Adrenal gland (tissue), 12 donors: Measurements from ENCODE around the gene ERC1. TPM values are rescaled to one million over a fixed set of nuclear protein-coding genes. Genes with fewer than 3 reads are reported as not detected.

Source experiments
- DNase-seq, 7 donors: peaks; one replicate each; pipeline ENCODE4 v3.0.0-alpha.2; 2019 to 2020
- H3K27ac ChIP-seq, 5 donors: fragments of 200-600 bp; sonication (generic) in 4 of 5; 1 replicate in 3 of 5; 2 replicates in 2 of 5; pipeline versions ENCODE4 v1.5.1 to v1.8.0; 2016 to 2020; ENCODE audit warnings: mild to moderate bottlenecking in 1 of 5
- H3K27me3 ChIP-seq: fragments of 200-600 bp; 2 replicates; pipeline ENCODE4 v1.8.0; 2021
- H3K36me3 ChIP-seq, 2 donors: fragments of 200-600 bp; replicated peaks in 1 of 2; 1 replicate in 1 of 2; 2 replicates in 1 of 2; pipeline versions ENCODE4 v1.5.1 to v1.8.0; 2018 to 2022
- H3K4me1 ChIP-seq, 2 donors: fragments of 200-600 bp; replicated peaks in 1 of 2; 1 replicate in 1 of 2; 2 replicates in 1 of 2; pipeline versions ENCODE4 v1.5.1 to v1.8.0; 2018 to 2021
- H3K4me3 ChIP-seq, 4 donors: fragments of 200-600 bp; sonication (generic) in 3 of 4; one replicate each; pipeline ENCODE4 v1.5.1; 2016 to 2018
- H3K9me3 ChIP-seq, 3 donors: fragments of 200-600 bp; sonication (generic) in 1 of 3; replicated peaks in 1 of 3; 1 replicate in 2 of 3; 2 replicates in 1 of 3; pipeline versions ENCODE4 v1.5.1 to v1.8.0; 2016 to 2021
- POLR2A ChIP-seq, 2 donors: fragments of 450-650 bp; IDR thresholded peaks; one replicate each; pipeline ENCODE4 v1.6.1; 2017; ENCODE audit warnings: antibody characterized with exemption in 2 of 2, mild to moderate bottlenecking in 2 of 2, moderate library complexity in 1 of 2
- WGBS, 4 donors: extraction: QIAGEN DNeasy Blood & Tissue Kit in 2 of 4; methylation state at CpG; one replicate each; pipeline versions ENCODE4 v1.1.5 to v1.1.7; 2013 to 2017; 5-methylcytosine and 5-hydroxymethylcytosine counted together
- intact Hi-C, 2 donors: fragments of 100-400 bp; cut with DNase I; formaldehyde crosslinking; loops; one replicate each; pipeline versions ENCODE4 v1.14.1 to v1.15.0; 2022 to 2023
- polyA plus RNA-seq, 3 donors: library from polyadenylated mRNA; stranded (reverse); fragments of 200-250 nt in 2 of 3; fragments of 350-450 nt in 1 of 3; fragmentation: Illumina TruSeq in 1 of 3; extraction: RNeasy Lipid Tissue Mini Kit (QIAGEN cat#74804) in 1 of 3; gene quantifications; one replicate each; pipeline ENCODE4 v1.2.3, GENCODE V29; 2013 to 2014
- total RNA-seq, 9 donors: library from RNA; depleted of rRNA in 4 of 9; stranded (reverse); fragments of >200 nt in 4 of 9; fragments of 120-200 nt in 1 of 9; fragmentation: NEBNext Ultra II Directional in 1 of 9; extraction: Animal tissue kit (Norgen Biotek cat#: 25700) in 1 of 9; gene quantifications; one replicate each; pipeline versions ENCODE4 v1.1.0 to v1.2.4, GENCODE V29; 2013 to 2023
- TF ChIP-seq, protein P1 (sequence below), 6 experiments: fragments of 450-650 bp in 4 of 6; fragments of 200-600 bp in 2 of 6; sonication (generic) in 1 of 6; IDR thresholded peaks; 1 replicate in 5 of 6; 2 replicates in 1 of 6; pipeline versions ENCODE4 v1.5.1 to v1.8.0; 2016 to 2021; ENCODE audit warnings: antibody characterized with exemption in 6 of 6, mild to moderate bottlenecking in 2 of 6, moderate library complexity in 1 of 6
- donor health status: healthy with polysubstance abuse.
- donor health status: Bipolar disorder and iron deficiency.
- donor health status: DM: yes; HTN: yes; CAD: no.
- donor health status: DM: no; HTN: no; CAD: no.
- donor health status: DM: no; HTN: no; CAD: no.
- donor health status: DM: yes; HTN: yes; CAD: no.

The ERC1 gene
- total and polyA plus RNA-seq, 12 donors, result 4.1 to 79.5 (median 40.2) TPM

GRCh38 chr12:1030779-1031178, 39.8 kb downstream of the ERC1 start:
- Histone ChIP-seq H3K27ac (no peak overlapping the region), H3K27me3 (no peaks in the 10 kb centered on the region), H3K36me3 (peaks cover 0 to 16% of the 10 kb centered on the region in 2 donors), H3K9me3 (no peaks in the 10 kb centered on the region), H3K4me3 (no peak overlapping the region), H3K4me1 (no peaks in the 10 kb centered on the region)
- TF ChIP-seq, protein P1, sequence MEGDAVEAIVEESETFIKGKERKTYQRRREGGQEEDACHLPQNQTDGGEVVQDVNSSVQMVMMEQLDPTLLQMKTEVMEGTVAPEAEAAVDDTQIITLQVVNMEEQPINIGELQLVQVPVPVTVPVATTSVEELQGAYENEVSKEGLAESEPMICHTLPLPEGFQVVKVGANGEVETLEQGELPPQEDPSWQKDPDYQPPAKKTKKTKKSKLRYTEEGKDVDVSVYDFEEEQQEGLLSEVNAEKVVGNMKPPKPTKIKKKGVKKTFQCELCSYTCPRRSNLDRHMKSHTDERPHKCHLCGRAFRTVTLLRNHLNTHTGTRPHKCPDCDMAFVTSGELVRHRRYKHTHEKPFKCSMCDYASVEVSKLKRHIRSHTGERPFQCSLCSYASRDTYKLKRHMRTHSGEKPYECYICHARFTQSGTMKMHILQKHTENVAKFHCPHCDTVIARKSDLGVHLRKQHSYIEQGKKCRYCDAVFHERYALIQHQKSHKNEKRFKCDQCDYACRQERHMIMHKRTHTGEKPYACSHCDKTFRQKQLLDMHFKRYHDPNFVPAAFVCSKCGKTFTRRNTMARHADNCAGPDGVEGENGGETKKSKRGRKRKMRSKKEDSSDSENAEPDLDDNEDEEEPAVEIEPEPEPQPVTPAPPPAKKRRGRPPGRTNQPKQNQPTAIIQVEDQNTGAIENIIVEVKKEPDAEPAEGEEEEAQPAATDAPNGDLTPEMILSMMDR (IDR thresholded peaks at IDR 0.05), result no peak
- TF ChIP-seq POLR2A (IDR thresholded peaks at IDR 0.05), result no peak
- intact Hi-C loops, result no loop called here
- WGBS, 4 donors, result 87 to 95% (median 93%) methylated on average over 3 of the region's 3 CpGs
- no peak for DNase-seq

- no peak for TF ChIP-seq POLR2A (IDR thresholded peaks at IDR 0.05)
- TF ChIP-seq, protein P1 (IDR thresholded peaks at IDR 0.05), result no peak
- Histone ChIP-seq H3K4me1 (peaks cover 0 to 3% of the 10 kb centered on the region in 2 donors), H3K36me3 (peaks cover 0 to 6% of the 10 kb centered on the region in 2 donors), H3K27me3 (no peaks in the 10 kb centered on the region), H3K9me3 (no peaks in the 10 kb centered on the region), H3K27ac (no peak overlapping the region), H3K4me3 (no peak overlapping the region)
- DNase-seq, result no peak
- intact Hi-C loops, result no loop called here
- WGBS, 4 donors, result 92 to 96% (median 95%) methylated on average over 3 of the region's 3 CpGs
Observed at GRCh38 chr12:1034243-1034642, 43.2 kb downstream of the ERC1 start.

GRCh38 chr12:1034751-1035457, 43.9 kb downstream of the ERC1 start:
- WGBS, 4 donors, result 87 to 96% (median 89%) methylated on average over 6 of the region's 6 CpGs
- H3K27ac ChIP-seq, result no peak overlapping the region
- DNase-seq, result no peak
- no peak overlapping the region for H3K4me3 ChIP-seq
- peaks cover 0 to 6% of the 10 kb centered on the region in 2 donors for H3K36me3 ChIP-seq
- peaks cover 0 to 3% of the 10 kb centered on the region in 2 donors for H3K4me1 ChIP-seq
- intact Hi-C loops, result no loop called here
- no peaks in the 10 kb centered on the region for H3K9me3 ChIP-seq
- no peaks in the 10 kb centered on the region for H3K27me3 ChIP-seq
- TF ChIP-seq POLR2A (IDR thresholded peaks at IDR 0.05), result no peak
- TF ChIP-seq, protein P1 (IDR thresholded peaks at IDR 0.05), result no peak

- 96 to 100% (median 100%) methylated on average over 2 of the region's 2 CpGs for WGBS, 4 donors
- TF ChIP-seq, protein P1 (IDR thresholded peaks at IDR 0.05), result no peak
- TF ChIP-seq POLR2A (IDR thresholded peaks at IDR 0.05), result no peak
- DNase-seq, result no peak
- H3K9me3 ChIP-seq, result no peaks in the 10 kb centered on the region
- no peaks in the 10 kb centered on the region for H3K36me3 ChIP-seq
- H3K27ac ChIP-seq, result no peak overlapping the region
- no peaks in the 10 kb centered on the region for H3K27me3 ChIP-seq
- intact Hi-C loops, result no loop called here
- H3K4me3 ChIP-seq, result no peak overlapping the region
- peaks cover 9 to 21% of the 10 kb centered on the region in 2 donors for H3K4me1 ChIP-seq
Observed at GRCh38 chr12:1041478-1041877, 50.5 kb downstream of the ERC1 start.
